ENCODE results near the gene PPP1R37. TPM values are rescaled to one million over a fixed set of nuclear protein-coding genes. Genes with fewer than 3 reads are reported as not detected.

The PPP1R37 gene
- total RNA-seq, 3 donors from 2014 or later (not counting 1 experiment from before 2014, with no cell fraction given), result 23.8 to 29.3 (median 25.0) TPM

DNA sequence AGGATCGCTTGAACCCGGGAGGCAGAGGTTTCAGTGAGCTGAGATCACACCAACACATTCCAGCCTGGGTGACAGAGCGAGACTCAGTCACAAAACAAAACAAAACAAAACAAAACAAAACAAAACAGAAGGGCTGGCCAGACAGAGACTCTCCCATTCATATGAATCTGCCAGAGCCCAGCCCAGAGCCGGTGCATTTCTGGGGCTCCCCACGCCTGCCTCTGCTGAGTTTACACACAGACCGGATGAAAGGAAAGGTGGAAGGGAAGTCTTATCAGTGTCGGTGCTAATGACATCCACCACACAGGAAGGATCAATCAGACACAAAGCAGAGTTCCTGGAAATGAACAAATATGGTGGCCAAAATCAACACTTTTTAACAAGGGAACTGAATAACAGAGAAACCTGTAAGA, 78.2 kb downstream of the PPP1R37 start:
- TF ChIP-seq, protein P1, sequence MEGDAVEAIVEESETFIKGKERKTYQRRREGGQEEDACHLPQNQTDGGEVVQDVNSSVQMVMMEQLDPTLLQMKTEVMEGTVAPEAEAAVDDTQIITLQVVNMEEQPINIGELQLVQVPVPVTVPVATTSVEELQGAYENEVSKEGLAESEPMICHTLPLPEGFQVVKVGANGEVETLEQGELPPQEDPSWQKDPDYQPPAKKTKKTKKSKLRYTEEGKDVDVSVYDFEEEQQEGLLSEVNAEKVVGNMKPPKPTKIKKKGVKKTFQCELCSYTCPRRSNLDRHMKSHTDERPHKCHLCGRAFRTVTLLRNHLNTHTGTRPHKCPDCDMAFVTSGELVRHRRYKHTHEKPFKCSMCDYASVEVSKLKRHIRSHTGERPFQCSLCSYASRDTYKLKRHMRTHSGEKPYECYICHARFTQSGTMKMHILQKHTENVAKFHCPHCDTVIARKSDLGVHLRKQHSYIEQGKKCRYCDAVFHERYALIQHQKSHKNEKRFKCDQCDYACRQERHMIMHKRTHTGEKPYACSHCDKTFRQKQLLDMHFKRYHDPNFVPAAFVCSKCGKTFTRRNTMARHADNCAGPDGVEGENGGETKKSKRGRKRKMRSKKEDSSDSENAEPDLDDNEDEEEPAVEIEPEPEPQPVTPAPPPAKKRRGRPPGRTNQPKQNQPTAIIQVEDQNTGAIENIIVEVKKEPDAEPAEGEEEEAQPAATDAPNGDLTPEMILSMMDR (IDR thresholded peaks at IDR 0.05), result no peak

DNA sequence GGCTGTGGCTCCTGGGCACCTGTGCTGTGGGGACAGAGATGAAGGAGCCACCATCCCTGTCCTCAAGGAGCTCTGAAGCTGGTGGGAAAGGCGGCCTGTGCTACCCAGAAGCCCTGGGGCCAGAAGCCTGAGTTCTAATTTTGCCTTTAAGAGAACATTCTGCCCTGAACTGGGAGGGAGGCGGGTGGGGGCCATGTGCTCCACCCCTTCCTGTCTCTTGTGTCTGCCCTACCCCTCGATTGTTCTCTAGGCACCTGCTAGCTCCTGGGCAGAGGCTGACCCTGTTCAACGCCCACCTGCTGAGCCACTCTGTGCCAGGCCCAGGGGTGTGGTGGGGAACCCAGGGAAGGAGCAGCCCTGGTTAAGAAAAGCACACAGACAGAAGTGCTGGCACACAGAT, 79.2 kb downstream of the PPP1R37 start:
- H3K9me3 Mint-ChIP-seq, result no peaks in the 10 kb centered on the region
- H3K36me3 ChIP-seq (ENCODE audit: control insufficient read depth, insufficient read depth, low read length), result no peaks in the 10 kb centered on the region
- H3K9me3 ChIP-seq (ENCODE audit: control insufficient read depth, insufficient read depth, low read length), result no peaks in the 10 kb centered on the region
- peaks cover 11 to 33% of the 10 kb centered on the region in 2 donors for H3K4me1 Mint-ChIP-seq
- H3K27ac Mint-ChIP-seq, result peak overlapping the region; percentile 91 to 96
- WGBS (ENCODE audit: insufficient coverage), result 21% methylated on average over 4 of the region's 4 CpGs
- peak; percentile 47 to 64 (median 54) for ATAC-seq
- H3K27me3 ChIP-seq (ENCODE audit: control insufficient read depth, insufficient read depth, low read length), result no peaks in the 10 kb centered on the region
- H3K4me3 Mint-ChIP-seq, result peak overlapping the region; percentile 31
- H3K27ac ChIP-seq (ENCODE audit: low read length), result peak overlapping the region; percentile 49
- H3K4me1 ChIP-seq (ENCODE audit: control insufficient read depth, insufficient read depth, low read length), result peaks cover 59% of the 10 kb centered on the region
- intact Hi-C loops (cut with micrococcal nuclease), result no loop called here
- H3K36me3 Mint-ChIP-seq, result no peaks in the 10 kb centered on the region
- H3K27me3 Mint-ChIP-seq (ENCODE audit: low read depth in 2 of 2), result no peaks in the 10 kb centered on the region
- DNase-seq, result peak in 1 of 2 donors; percentile 54
- no peak overlapping the region for H3K4me3 ChIP-seq (ENCODE audit: low read length)
- TF ChIP-seq, protein P1 (IDR thresholded peaks at IDR 0.05), result no peak

More for the DNA sequence above, 78.2 kb downstream of the PPP1R37 start:
- H3K27ac ChIP-seq (ENCODE audit: low read length), result peak overlapping the region; percentile 68
- H3K4me3 Mint-ChIP-seq, result peak overlapping the region; percentile 87
- H3K27me3 ChIP-seq (ENCODE audit: control insufficient read depth, insufficient read depth, low read length), result no peaks in the 10 kb centered on the region
- WGBS (ENCODE audit: insufficient coverage), result 31% methylated on average over 7 of the region's 7 CpGs
- no peaks in the 10 kb centered on the region for H3K9me3 ChIP-seq (ENCODE audit: control insufficient read depth, insufficient read depth, low read length)
- H3K4me1 ChIP-seq (ENCODE audit: control insufficient read depth, insufficient read depth, low read length), result peaks cover 55% of the 10 kb centered on the region
- intact Hi-C loops (cut with micrococcal nuclease), result no loop called here
- H3K36me3 Mint-ChIP-seq, result no peaks in the 10 kb centered on the region
- DNase-seq (peak in 1 of 2 donors; percentile 74), ATAC-seq (peak; percentile 76 to 86 (median 79))
- no peaks in the 10 kb centered on the region for H3K36me3 ChIP-seq (ENCODE audit: control insufficient read depth, insufficient read depth, low read length)
- peaks cover 11 to 33% of the 10 kb centered on the region in 2 donors for H3K4me1 Mint-ChIP-seq
- peak overlapping the region; percentile 91 to 96 for H3K27ac Mint-ChIP-seq
- H3K27me3 Mint-ChIP-seq (ENCODE audit: low read depth in 2 of 2), result no peaks in the 10 kb centered on the region
- no peak overlapping the region for H3K4me3 ChIP-seq (ENCODE audit: low read length)
- no peaks in the 10 kb centered on the region for H3K9me3 Mint-ChIP-seq

DNA sequence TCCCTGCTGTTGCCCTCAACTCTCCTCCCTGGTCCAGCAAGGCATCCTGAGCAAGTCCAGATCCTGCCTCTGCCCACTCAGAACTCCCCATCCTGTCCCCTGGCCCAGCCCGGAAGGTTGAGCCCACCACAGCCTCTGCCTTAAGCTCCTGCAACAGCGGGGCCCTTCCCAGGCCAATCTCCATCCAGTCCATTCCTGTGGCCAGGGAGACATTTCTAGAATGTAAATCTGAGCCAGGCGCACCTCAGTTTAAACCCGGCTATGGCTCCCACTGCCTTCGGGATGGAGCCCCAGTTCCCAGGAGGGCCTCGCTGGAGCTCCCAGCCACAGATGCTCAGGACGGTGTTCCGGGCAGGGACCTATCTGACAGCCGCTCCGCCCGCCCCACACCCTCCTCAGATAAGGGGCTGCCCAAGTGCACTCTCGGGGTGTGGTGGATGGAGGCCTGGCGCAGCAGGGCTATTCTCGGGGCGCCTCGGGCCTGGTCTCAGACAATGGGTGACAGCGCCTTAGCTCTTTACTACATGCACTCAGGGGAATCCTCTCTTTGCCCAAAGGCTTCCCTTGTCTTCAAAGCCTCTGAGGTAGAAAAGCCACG, 79.7 kb downstream of the PPP1R37 start:
- Histone ChIP-seq H3K27me3 (ENCODE audit: control insufficient read depth, insufficient read depth, low read length) (no peaks in the 10 kb centered on the region), H3K9me3 (ENCODE audit: control insufficient read depth, insufficient read depth, low read length) (no peaks in the 10 kb centered on the region), H3K36me3 (ENCODE audit: control insufficient read depth, insufficient read depth, low read length) (no peaks in the 10 kb centered on the region), H3K4me3 (ENCODE audit: low read length) (no peak overlapping the region), H3K4me1 (ENCODE audit: control insufficient read depth, insufficient read depth, low read length) (peaks cover 65% of the 10 kb centered on the region), H3K27ac (ENCODE audit: low read length) (peak overlapping the region; percentile 49)
- Mint-ChIP-seq H3K9me3 (no peaks in the 10 kb centered on the region), H3K36me3 (no peaks in the 10 kb centered on the region), H3K4me3 (no peak overlapping the region), H3K27ac (peak overlapping the region; percentile 91 to 96), H3K4me1 (peaks cover 11 to 33% of the 10 kb centered on the region in 2 donors), H3K27me3 (ENCODE audit: low read depth in 2 of 2) (no peaks in the 10 kb centered on the region)
- intact Hi-C loops (cut with micrococcal nuclease), result no loop called here
- TF ChIP-seq, protein P1 (IDR thresholded peaks at IDR 0.05), result no peak
- ATAC-seq (no peak), DNase-seq (no peak)
- 97% methylated on average over 13 of the region's 18 CpGs for WGBS (ENCODE audit: insufficient coverage)

DNA sequence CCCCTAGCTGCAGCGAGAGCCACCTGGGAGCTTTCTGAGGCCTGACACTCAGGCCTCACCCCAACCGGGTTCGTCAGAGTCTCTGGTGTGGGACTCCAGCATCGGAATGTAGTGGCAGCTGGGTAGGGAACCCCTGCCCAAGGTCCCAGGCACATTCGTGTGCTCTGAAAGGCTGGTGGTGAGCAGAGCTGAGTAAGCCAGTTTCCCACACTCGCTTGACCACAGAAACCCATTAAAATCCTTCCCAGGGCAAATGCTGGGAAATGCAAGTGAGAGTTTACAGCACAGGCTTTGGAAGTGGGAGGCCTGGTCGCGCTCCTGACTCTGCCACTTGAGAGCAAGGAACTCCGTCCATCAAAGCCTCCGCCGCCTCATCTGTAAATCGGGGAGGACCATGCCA, 80.8 kb downstream of the PPP1R37 start:
- DNase-seq, result no peak
- peaks cover 60% of the 10 kb centered on the region for H3K4me1 ChIP-seq (ENCODE audit: control insufficient read depth, insufficient read depth, low read length)

More for the DNA sequence above, 80.8 kb downstream of the PPP1R37 start:
- H3K4me1 Mint-ChIP-seq, result peaks cover 11 to 36% of the 10 kb centered on the region in 2 donors
- TF ChIP-seq, protein P1 (IDR thresholded peaks at IDR 0.05), result no peak
- H3K36me3 Mint-ChIP-seq, result no peaks in the 10 kb centered on the region
- H3K4me3 Mint-ChIP-seq, result no peak overlapping the region
- H3K9me3 ChIP-seq (ENCODE audit: control insufficient read depth, insufficient read depth, low read length), result no peaks in the 10 kb centered on the region
- no peaks in the 10 kb centered on the region for H3K36me3 ChIP-seq (ENCODE audit: control insufficient read depth, insufficient read depth, low read length)
- intact Hi-C loops (cut with micrococcal nuclease), result no loop called here
- H3K9me3 Mint-ChIP-seq, result no peaks in the 10 kb centered on the region
- H3K27me3 Mint-ChIP-seq (ENCODE audit: low read depth in 2 of 2), result no peaks in the 10 kb centered on the region
- ATAC-seq, result no peak
- peak overlapping the region; percentile 60 to 61 for H3K27ac Mint-ChIP-seq
- no peak overlapping the region for H3K4me3 ChIP-seq (ENCODE audit: low read length)
- H3K27ac ChIP-seq (ENCODE audit: low read length), result no peak overlapping the region
- WGBS (ENCODE audit: insufficient coverage), result 71% methylated on average over 12 of the region's 12 CpGs
- no peaks in the 10 kb centered on the region for H3K27me3 ChIP-seq (ENCODE audit: control insufficient read depth, insufficient read depth, low read length)

Measured in natural killer cell (primary cell).